LNCaP clone FGC (cell line): Measurements from ENCODE around the gene JAKMIP3.

ENCODE experiments used
- DNase-seq: peaks from one replicate; pipeline ENCODE4 v3.0.0-alpha.2; 2011; ENCODE audit warnings: low read depth
- H3K4me3 ChIP-seq: 2 replicates; pipeline ENCODE4 v1.5.1; 2011; ENCODE audit warnings: mild to moderate bottlenecking, low read depth, low read length, control low read depth
- TF ChIP-seq, protein P1 (sequence below): IDR thresholded peaks from 2 replicates; pipeline ENCODE4 v1.5.1; 2012; ENCODE audit warnings: mild to moderate bottlenecking; ENCODE audit not compliant: control insufficient read depth, insufficient read depth; ENCODE audit errors: extremely low read depth

JAKMIP3 gene

GRCh38 chr10:132058793-132059759 is 6.7 kb upstream of the JAKMIP3 start:
- TF ChIP-seq, protein P1, sequence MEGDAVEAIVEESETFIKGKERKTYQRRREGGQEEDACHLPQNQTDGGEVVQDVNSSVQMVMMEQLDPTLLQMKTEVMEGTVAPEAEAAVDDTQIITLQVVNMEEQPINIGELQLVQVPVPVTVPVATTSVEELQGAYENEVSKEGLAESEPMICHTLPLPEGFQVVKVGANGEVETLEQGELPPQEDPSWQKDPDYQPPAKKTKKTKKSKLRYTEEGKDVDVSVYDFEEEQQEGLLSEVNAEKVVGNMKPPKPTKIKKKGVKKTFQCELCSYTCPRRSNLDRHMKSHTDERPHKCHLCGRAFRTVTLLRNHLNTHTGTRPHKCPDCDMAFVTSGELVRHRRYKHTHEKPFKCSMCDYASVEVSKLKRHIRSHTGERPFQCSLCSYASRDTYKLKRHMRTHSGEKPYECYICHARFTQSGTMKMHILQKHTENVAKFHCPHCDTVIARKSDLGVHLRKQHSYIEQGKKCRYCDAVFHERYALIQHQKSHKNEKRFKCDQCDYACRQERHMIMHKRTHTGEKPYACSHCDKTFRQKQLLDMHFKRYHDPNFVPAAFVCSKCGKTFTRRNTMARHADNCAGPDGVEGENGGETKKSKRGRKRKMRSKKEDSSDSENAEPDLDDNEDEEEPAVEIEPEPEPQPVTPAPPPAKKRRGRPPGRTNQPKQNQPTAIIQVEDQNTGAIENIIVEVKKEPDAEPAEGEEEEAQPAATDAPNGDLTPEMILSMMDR, result no peak
- no peak overlapping the region for H3K4me3 ChIP-seq
- no peak for DNase-seq

DNA sequence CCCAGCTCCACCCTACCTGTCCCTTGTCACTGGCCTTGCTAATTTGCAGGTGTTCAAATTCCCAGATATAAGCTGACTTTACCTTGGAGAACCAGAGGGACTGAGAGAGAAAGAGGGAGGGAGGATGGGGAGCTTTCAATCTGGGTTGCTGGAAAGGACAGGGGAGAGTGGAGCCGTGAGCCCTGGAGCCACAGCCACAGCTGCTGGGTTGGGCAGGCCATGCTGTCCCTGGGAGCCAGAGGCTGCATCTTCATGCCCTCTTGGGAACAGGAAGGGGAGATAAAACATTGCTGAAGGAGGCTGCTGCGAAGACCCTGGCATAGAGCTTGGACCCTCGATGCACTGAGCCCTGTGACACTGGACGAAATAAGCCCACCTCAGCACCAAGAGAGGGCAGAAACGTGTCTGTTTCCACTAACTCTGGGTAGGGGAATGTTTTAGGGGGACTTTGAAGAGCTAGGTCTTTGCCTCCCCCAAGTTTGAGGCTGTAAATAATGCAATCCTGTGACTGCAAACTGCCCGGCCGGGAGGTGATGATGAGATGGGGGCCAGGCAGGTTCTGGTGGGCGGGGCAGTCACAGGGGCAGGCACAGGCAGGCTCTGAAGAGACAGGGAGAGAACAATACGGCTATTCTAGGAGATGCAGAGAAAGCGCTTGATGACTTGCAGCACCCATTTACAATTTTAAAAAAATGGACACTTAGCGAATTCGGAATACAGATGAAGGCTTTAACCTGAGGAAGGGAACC is 5.8 kb upstream of the JAKMIP3 start:
- DNase-seq, result no peak
- TF ChIP-seq, protein P1, result no peak
- no peak overlapping the region for H3K4me3 ChIP-seq

- no peak overlapping the region for H3K4me3 ChIP-seq
- TF ChIP-seq, protein P1, result no peak
- no peak for DNase-seq
These were observed 4.7 kb upstream of the JAKMIP3 start for GRCh38 chr10:132061030-132061429.

GRCh38 chr10:132061465-132061864 is 4.3 kb upstream of the JAKMIP3 start:
- TF ChIP-seq, protein P1, result no peak
- H3K4me3 ChIP-seq, result no peak overlapping the region
- no peak for DNase-seq

- no peak for DNase-seq
- TF ChIP-seq, protein P1, result no peak
- H3K4me3 ChIP-seq, result no peak overlapping the region
These were observed 3.6 kb upstream of the JAKMIP3 start for GRCh38 chr10:132062116-132062515.

- no peak for DNase-seq
- no peak overlapping the region for H3K4me3 ChIP-seq
- TF ChIP-seq, protein P1, result no peak
These were observed 2.9 kb upstream of the JAKMIP3 start for GRCh38 chr10:132062641-132063390.
